ENCODE measurements around the gene FILIP1L.

DNA sequence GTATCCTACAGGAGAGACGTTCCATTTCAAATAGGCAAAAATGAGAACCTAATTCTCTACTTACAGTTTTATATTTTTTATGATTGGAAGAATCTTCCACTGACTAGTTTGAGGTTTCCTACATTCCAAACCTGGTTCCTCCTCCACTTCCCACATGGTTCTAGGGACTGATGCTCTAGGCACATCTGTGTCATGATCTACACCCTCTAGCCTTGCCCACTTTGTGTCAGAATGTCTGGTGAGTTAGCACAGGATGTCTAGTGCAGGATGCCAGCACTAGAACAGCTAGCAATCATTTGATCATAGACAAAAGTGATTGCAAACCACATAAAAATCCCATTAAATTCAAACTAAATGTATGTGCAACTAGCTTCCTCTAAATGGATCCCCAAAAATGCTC, 26.7 kb upstream of the FILIP1L start:
- TF ChIP-seq, protein P1, sequence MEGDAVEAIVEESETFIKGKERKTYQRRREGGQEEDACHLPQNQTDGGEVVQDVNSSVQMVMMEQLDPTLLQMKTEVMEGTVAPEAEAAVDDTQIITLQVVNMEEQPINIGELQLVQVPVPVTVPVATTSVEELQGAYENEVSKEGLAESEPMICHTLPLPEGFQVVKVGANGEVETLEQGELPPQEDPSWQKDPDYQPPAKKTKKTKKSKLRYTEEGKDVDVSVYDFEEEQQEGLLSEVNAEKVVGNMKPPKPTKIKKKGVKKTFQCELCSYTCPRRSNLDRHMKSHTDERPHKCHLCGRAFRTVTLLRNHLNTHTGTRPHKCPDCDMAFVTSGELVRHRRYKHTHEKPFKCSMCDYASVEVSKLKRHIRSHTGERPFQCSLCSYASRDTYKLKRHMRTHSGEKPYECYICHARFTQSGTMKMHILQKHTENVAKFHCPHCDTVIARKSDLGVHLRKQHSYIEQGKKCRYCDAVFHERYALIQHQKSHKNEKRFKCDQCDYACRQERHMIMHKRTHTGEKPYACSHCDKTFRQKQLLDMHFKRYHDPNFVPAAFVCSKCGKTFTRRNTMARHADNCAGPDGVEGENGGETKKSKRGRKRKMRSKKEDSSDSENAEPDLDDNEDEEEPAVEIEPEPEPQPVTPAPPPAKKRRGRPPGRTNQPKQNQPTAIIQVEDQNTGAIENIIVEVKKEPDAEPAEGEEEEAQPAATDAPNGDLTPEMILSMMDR (IDR thresholded peaks at IDR 0.05; ENCODE audit: borderline replicate concordance, extremely low read depth, low read length, poor library complexity, severe bottlenecking): no peak
- TF ChIP-seq EZH2 (IDR thresholded peaks at IDR 0.05; ENCODE audit: borderline replicate concordance, low read depth, low read length, severe bottlenecking): no peak
